ENCODE data around the gene MRC1. TPM values are rescaled to one million over a fixed set of nuclear protein-coding genes. Genes with fewer than 3 reads are reported as not detected.

The MRC1 gene
- total RNA-seq, result not detected in 3 replicates

GRCh38 chr10:17808971-17809841 lies at the start of gene MRC1:
Gene MRC1, plus strand, starts transcription at chr10:17809348. Its CDS starts 118 bp downstream, at chr10:17809466.
- TF ChIP-seq, protein P1, sequence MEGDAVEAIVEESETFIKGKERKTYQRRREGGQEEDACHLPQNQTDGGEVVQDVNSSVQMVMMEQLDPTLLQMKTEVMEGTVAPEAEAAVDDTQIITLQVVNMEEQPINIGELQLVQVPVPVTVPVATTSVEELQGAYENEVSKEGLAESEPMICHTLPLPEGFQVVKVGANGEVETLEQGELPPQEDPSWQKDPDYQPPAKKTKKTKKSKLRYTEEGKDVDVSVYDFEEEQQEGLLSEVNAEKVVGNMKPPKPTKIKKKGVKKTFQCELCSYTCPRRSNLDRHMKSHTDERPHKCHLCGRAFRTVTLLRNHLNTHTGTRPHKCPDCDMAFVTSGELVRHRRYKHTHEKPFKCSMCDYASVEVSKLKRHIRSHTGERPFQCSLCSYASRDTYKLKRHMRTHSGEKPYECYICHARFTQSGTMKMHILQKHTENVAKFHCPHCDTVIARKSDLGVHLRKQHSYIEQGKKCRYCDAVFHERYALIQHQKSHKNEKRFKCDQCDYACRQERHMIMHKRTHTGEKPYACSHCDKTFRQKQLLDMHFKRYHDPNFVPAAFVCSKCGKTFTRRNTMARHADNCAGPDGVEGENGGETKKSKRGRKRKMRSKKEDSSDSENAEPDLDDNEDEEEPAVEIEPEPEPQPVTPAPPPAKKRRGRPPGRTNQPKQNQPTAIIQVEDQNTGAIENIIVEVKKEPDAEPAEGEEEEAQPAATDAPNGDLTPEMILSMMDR (IDR thresholded peaks at IDR 0.05; ENCODE audit: unreplicated experiment), result no peak
- peaks cover 5% of the 10 kb centered on the region for H3K9me3 Mint-ChIP-seq
- H3K27ac Mint-ChIP-seq, result no peak within 1 kb of the TSS
- H3K36me3 Mint-ChIP-seq, result no peaks in the 10 kb centered on the region
- DNase-seq (ENCODE audit: low spot score in 2 of 2, unreplicated experiment in 2 of 2), result no peak
- no peaks in the 10 kb centered on the region for H3K27me3 Mint-ChIP-seq (ENCODE audit: low read depth)
- H3K4me3 Mint-ChIP-seq, result no peak within 1 kb of the TSS
- no peaks in the 10 kb centered on the region for H3K4me1 Mint-ChIP-seq

DNA sequence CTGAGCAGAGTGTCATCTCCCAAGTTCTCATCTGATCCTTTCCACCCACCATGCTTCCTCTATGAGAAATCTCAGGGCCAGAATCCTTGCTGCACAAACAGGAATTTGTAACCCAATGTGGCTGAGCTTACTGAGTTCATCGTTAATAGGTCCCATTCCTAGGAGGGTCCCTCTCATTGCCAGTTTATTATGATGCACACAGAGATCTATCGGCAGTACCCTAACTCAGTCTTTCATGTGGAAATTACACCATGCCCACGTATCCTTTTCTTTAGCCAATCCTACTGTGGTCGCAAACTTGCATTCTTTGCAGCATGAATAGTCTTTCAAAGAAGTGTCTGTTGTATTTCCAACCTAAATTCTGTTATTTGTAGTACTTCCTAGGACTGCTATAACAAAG lies 45.0 kb upstream of the MRC1 start:
- H3K4me3 Mint-ChIP-seq, result no peak overlapping the region
- H3K27me3 Mint-ChIP-seq (ENCODE audit: low read depth), result peaks cover 4% of the 10 kb centered on the region
- DNase-seq (ENCODE audit: low spot score in 2 of 2, unreplicated experiment in 2 of 2), result no peak
- H3K27ac Mint-ChIP-seq, result no peak overlapping the region
- peaks cover 21% of the 10 kb centered on the region for H3K9me3 Mint-ChIP-seq
- TF ChIP-seq, protein P1 (IDR thresholded peaks at IDR 0.05; ENCODE audit: unreplicated experiment), result no peak
- H3K36me3 Mint-ChIP-seq, result no peaks in the 10 kb centered on the region
- no peaks in the 10 kb centered on the region for H3K4me1 Mint-ChIP-seq

DNA sequence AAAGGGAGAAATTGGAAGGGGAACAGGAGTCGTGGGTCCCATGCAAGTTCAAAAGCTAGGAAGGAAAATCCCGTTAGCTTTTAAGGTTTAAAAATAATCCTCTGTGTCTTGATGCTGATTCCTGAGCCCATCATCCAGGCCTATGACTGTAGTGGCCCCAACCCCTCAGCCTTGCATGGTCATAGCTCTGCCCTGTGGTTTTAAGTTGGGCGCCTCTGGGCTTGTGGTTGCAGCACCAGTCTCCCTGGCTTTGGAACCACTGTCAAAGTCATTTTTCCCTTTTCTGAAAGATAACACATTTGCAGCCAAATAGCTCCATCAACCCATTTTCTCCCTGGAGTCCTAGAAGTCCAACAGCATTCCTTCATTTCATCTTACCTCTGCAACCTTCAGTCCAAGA lies 43.5 kb upstream of the MRC1 start:
- Mint-ChIP-seq H3K27ac (no peak overlapping the region), H3K9me3 (peaks cover 13% of the 10 kb centered on the region), H3K4me3 (no peak overlapping the region), H3K4me1 (no peaks in the 10 kb centered on the region), H3K27me3 (ENCODE audit: low read depth) (peaks cover 4% of the 10 kb centered on the region), H3K36me3 (no peaks in the 10 kb centered on the region)
- DNase-seq (ENCODE audit: low spot score in 2 of 2, unreplicated experiment in 2 of 2), result no peak
- TF ChIP-seq, protein P1 (IDR thresholded peaks at IDR 0.05; ENCODE audit: unreplicated experiment), result no peak

- Mint-ChIP-seq H3K9me3 (peaks cover 13% of the 10 kb centered on the region), H3K36me3 (no peaks in the 10 kb centered on the region), H3K27ac (no peak overlapping the region), H3K27me3 (ENCODE audit: low read depth) (peaks cover 4% of the 10 kb centered on the region), H3K4me1 (no peaks in the 10 kb centered on the region), H3K4me3 (no peak overlapping the region)
- TF ChIP-seq, protein P1 (IDR thresholded peaks at IDR 0.05; ENCODE audit: unreplicated experiment), result no peak
- DNase-seq (ENCODE audit: low spot score in 2 of 2, unreplicated experiment in 2 of 2), result no peak
These were observed 42.4 kb upstream of the MRC1 start for GRCh38 chr10:17766731-17767130.

DNA sequence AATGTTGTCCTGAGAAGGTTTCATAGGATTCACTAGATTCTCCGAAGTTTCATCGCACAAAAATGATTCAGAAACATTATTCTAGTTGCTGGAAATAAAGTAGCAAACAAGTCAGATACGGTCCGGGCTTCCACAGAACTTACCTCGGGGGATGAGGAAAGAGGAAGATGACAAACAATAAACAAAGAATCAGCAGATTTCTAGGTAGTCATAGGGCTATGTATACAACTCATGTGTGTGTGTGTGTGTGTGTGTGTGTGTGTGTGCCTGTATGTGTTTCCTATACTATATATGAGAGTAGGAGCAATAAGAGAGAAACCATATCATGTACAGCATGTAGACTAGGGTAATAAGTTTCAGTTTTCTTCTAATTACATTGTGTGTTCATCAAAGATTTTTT lies 40.7 kb upstream of the MRC1 start:
- H3K9me3 Mint-ChIP-seq, result peaks cover 13% of the 10 kb centered on the region
- TF ChIP-seq, protein P1 (IDR thresholded peaks at IDR 0.05; ENCODE audit: unreplicated experiment), result no peak
- H3K27ac Mint-ChIP-seq, result no peak overlapping the region
- H3K4me1 Mint-ChIP-seq, result no peaks in the 10 kb centered on the region
- DNase-seq (ENCODE audit: low spot score in 2 of 2, unreplicated experiment in 2 of 2), result no peak
- H3K27me3 Mint-ChIP-seq (ENCODE audit: low read depth), result peaks cover 3% of the 10 kb centered on the region
- H3K36me3 Mint-ChIP-seq, result no peaks in the 10 kb centered on the region
- H3K4me3 Mint-ChIP-seq, result no peak overlapping the region

All from mesothelial cell of epicardium (in vitro differentiated cells).